AG09309 (cell line): ENCODE measurements around the gene CHRNG.

ENCODE experiments used
- DNase-seq: peaks from one replicate; pipeline ENCODE4 v3.0.0-alpha.2; 2010; ENCODE audit warnings: low read depth
- H3K4me3 ChIP-seq: 2 replicates; pipeline ENCODE4 v1.5.1; 2011; ENCODE audit warnings: mild to moderate bottlenecking, low read depth, low read length, moderate library complexity; ENCODE audit not compliant: control insufficient read depth
- TF ChIP-seq, protein P1 (sequence below): IDR thresholded peaks from 2 replicates; pipeline ENCODE4 v1.5.1; 2011; ENCODE audit warnings: mild to moderate bottlenecking, low read depth, low read length, inconsistent platforms; ENCODE audit not compliant: insufficient read depth, control insufficient read depth; ENCODE audit errors: missing control alignments

Gene CHRNG

DNA sequence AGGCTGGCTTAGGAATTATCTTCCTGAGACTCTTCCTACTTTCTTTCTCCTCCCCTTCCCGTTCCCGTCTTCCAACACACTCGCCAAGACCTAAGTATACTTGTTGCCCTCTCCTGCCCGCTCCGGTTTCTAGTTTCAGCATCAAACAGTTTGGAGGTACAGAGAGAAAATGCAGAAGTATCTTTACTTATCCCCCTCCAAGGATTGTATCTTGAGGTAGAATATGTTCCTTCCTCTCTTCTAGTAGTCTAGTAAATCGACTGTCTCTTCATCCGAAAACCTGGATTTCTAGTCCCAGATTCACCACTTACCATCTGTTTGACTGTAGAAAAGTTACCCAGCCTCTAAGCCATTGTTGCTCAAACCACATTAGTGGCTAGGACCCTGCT, 11.8 kb downstream of the CHRNG start:
- DNase-seq = no peak
- H3K4me3 ChIP-seq = peak overlapping the region; percentile 94
- TF ChIP-seq, protein P1, sequence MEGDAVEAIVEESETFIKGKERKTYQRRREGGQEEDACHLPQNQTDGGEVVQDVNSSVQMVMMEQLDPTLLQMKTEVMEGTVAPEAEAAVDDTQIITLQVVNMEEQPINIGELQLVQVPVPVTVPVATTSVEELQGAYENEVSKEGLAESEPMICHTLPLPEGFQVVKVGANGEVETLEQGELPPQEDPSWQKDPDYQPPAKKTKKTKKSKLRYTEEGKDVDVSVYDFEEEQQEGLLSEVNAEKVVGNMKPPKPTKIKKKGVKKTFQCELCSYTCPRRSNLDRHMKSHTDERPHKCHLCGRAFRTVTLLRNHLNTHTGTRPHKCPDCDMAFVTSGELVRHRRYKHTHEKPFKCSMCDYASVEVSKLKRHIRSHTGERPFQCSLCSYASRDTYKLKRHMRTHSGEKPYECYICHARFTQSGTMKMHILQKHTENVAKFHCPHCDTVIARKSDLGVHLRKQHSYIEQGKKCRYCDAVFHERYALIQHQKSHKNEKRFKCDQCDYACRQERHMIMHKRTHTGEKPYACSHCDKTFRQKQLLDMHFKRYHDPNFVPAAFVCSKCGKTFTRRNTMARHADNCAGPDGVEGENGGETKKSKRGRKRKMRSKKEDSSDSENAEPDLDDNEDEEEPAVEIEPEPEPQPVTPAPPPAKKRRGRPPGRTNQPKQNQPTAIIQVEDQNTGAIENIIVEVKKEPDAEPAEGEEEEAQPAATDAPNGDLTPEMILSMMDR = no peak

DNA sequence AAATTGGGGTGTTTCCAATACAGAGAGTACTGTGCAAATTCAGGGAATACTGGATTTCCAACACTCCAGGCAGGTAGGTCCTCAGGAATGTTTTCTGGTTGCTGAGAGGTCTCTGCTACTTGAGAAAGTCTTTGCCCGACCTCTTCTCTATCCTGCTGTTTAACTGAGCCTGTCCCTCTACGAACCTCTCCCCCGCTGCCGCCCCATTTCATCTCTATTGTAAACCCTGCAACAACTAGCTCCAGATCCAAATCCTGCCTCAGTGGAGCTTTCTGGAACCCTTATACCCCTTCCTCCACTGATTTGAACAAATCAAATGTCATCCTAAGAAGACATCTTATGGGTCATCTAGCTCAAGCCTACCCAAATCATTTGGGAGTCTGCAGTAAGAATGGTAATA, 12.3 kb downstream of the CHRNG start:
- H3K4me3 ChIP-seq = peak overlapping the region; percentile 94
- TF ChIP-seq, protein P1 = no peak
- DNase-seq = no peak

DNA sequence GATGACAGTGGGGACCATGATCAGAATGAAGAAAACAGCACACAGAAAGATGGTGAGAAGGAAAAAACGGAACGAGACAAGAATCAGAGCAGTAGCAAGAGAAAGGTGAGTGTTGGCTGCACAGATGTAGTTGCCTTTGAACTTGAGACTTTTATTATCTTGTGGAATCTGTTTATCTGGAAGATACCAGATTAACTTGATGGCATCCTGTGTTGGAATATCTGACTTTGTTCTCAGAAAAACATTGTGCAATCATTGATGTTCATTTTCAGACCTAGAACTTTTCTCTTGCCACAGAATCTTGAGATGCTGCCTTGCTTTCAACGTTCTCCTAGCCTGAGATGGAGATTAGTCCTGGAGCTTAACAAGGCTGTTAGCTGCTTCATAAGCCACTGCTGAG, 16.9 kb downstream of the CHRNG start:
- TF ChIP-seq, protein P1 = no peak
- no peak for DNase-seq

DNA sequence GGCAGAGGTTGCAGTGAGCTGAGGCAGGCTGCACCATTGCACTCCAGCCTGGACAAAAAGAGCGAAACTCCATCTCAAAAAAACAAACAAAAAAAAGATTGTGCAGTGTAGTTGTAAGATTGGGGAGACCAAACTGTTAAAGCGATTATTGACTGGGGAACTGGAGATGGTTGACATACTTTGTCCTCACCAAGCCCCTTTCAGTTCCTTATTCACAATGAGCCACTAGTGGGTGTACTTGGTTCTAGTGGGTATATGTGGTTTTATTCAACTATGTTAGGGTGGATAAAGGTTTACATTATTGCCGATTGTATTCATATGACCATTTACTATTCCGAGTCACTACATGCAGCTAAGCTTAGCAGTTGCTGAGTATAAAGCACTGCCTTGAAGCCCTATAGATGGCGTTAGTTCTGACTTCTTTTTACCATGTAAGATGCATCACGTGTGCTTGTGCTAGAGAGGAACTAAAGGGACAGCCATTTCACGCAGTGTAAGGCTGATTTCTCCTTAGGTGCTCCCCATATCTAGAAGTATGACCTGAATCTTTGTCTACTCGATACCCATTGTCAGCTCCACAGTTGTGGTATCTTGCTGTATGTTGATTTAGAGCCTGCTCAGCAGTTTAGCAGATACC, 23.1 kb downstream of the CHRNG start:
- DNase-seq = no peak
- TF ChIP-seq, protein P1 = no peak
- H3K4me3 ChIP-seq = no peak overlapping the region

More for the DNA sequence above, 16.9 kb downstream of the CHRNG start:
- H3K4me3 ChIP-seq = no peak overlapping the region

DNA sequence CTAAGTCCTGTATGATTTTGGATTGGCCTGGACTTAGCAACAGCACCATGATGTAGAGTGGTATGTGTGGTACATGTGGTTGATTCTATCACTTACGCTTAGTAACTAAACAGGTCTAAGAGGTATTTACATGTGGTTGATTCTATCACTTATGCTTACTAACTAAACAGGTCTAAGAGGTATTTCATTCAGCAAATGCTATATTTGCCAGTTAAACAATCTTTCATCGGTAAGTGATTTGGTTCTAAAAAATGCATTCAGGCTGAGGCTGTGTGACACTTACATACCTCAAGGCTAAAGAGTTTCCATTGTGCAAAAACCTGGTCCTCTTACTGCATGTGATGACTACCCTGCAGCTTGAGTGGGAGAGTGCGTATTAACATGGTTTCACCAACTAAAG, 24.1 kb downstream of the CHRNG start:
- no peak for DNase-seq
- TF ChIP-seq, protein P1 = no peak
- H3K4me3 ChIP-seq = no peak overlapping the region

DNA sequence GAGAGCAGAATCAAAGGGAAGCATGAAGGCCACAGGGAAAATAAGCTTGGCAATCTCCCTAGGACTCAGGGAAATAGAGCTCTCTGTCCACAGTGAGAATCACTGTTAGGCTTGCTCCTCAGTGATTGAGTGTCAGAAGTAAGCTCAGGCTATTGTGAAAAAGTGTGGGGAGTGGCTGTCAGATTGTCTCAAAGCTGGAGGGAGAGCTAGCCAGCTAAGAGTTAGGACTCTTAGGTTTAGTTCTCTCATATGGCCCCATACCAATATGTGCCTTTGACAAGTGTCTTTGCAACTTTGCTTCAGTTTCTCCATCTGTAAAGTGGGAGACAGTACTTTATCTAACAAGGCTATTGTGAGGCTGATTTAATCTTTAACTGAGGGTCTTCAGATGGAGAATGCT, 28.2 kb downstream of the CHRNG start:
- DNase-seq = no peak
- H3K4me3 ChIP-seq = no peak overlapping the region
- TF ChIP-seq, protein P1 = no peak
